Fibroblast of lung (primary cell): Measurements from ENCODE around the gene VPS13D. TPM values are rescaled to one million over a fixed set of nuclear protein-coding genes. Genes with fewer than 3 reads are reported as not detected.
"Not testable (repeated sequence)": the region's sequence is repeated elsewhere in the genome, so short reads cannot be mapped to it uniquely, and the experiment has no call there.

Experiments used
- DNase-seq, 2 donors: peaks; one replicate each; pipeline versions ENCODE4 v3.0.0 to v3.0.0-alpha.2; 2010; ENCODE audit warnings: low read depth in 2 of 2
- H2AFZ ChIP-seq: 2 replicates; pipeline ENCODE4 v1.5.1; 2012; ENCODE audit warnings: low read length, control low read depth, inconsistent platforms
- H3K27ac ChIP-seq: 2 replicates; pipeline ENCODE4 v1.5.1; 2011; ENCODE audit warnings: low read length, control low read depth; ENCODE audit not compliant: insufficient read depth
- H3K27me3 ChIP-seq: 2 replicates; pipeline ENCODE4 v1.5.1; 2011; ENCODE audit warnings: mild to moderate bottlenecking, low read length; ENCODE audit not compliant: control insufficient read depth, insufficient read depth
- H3K36me3 ChIP-seq: 2 replicates; pipeline ENCODE4 v1.5.1; 2011; ENCODE audit warnings: low read length; ENCODE audit not compliant: control insufficient read depth, insufficient read depth
- H3K4me1 ChIP-seq: 2 replicates; pipeline ENCODE4 v1.5.1; 2011; ENCODE audit warnings: low read length; ENCODE audit not compliant: control insufficient read depth, insufficient read depth; ENCODE audit errors: extremely low read depth
- H3K4me2 ChIP-seq: 2 replicates; pipeline ENCODE4 v1.5.1; 2011; ENCODE audit warnings: low read length, control low read depth; ENCODE audit not compliant: insufficient read depth; ENCODE audit errors: extremely low read depth
- H3K4me3 ChIP-seq, 4 experiments: fragments of 200-600 bp in 1 of 4; sonication (generic) in 1 of 4; replicated peaks in 1 of 4; 2 replicates each; pipeline ENCODE4 v1.5.1; 2011 to 2016; ENCODE audit warnings: low read length in 4 of 4, low read depth in 3 of 4, mild to moderate bottlenecking in 3 of 4, control low read depth in 2 of 4, inconsistent platforms in 1 of 4, mixed read lengths in 1 of 4; ENCODE audit not compliant: insufficient read depth in 1 of 4; ENCODE audit errors: control extremely low read depth in 1 of 4
- H3K79me2 ChIP-seq: 2 replicates; pipeline ENCODE4 v1.5.1; 2012; ENCODE audit warnings: mild to moderate bottlenecking, low read length, inconsistent platforms; ENCODE audit not compliant: control insufficient read depth, insufficient read depth
- H3K9ac ChIP-seq: 2 replicates; pipeline ENCODE4 v1.5.1; 2011; ENCODE audit warnings: mild to moderate bottlenecking, low read length, control low read depth; ENCODE audit not compliant: insufficient read depth
- H3K9me3 ChIP-seq: 2 replicates; pipeline ENCODE4 v1.5.1; 2012; ENCODE audit warnings: low read depth, low read length; ENCODE audit not compliant: control insufficient read depth, insufficient read depth
- H4K20me1 ChIP-seq: 2 replicates; pipeline ENCODE4 v1.5.1; 2011; ENCODE audit warnings: low read length; ENCODE audit not compliant: control insufficient read depth, insufficient read depth; ENCODE audit errors: extremely low read depth
- EZH2 ChIP-seq: IDR thresholded peaks from 2 replicates; pipeline ENCODE4 v1.5.1; 2012; ENCODE audit warnings: low read length, control low read depth, mild to moderate bottlenecking; ENCODE audit errors: missing control alignments
- polyA plus RNA-seq, 2 donors: library from polyadenylated mRNA; depleted of rRNA in 1 of 2; stranded (reverse) in 1 of 2; unstranded in 1 of 2; fragments of >200 nt; gene quantifications; 2 replicates each; pipeline ENCODE4 v1.2.1, GENCODE V29; 2011 to 2012; ENCODE audit warnings: missing spikeins in 1 of 2
- total RNA-seq: library from RNA; depleted of rRNA; stranded (reverse); fragments of >200 nt; gene quantifications from 2 replicates; pipeline ENCODE4 v1.2.1, GENCODE V29; 2014
- TF ChIP-seq, protein P1 (sequence below), 2 donors: IDR thresholded peaks in 1 of 2; conservative IDR thresholded peaks in 1 of 2; 1 replicate in 1 of 2; 2 replicates in 1 of 2; pipeline ENCODE4 v1.5.1; 2011 to 2012; ENCODE audit warnings: low read length in 2 of 2, control low read depth in 1 of 2, inconsistent platforms in 1 of 2, low read depth in 1 of 2, mild to moderate bottlenecking in 1 of 2

Gene VPS13D
- total and polyA plus RNA-seq, 2 donors (not counting 1 experiment from before 2014, with no cell fraction given): 14.6 to 40.0 TPM

DNA sequence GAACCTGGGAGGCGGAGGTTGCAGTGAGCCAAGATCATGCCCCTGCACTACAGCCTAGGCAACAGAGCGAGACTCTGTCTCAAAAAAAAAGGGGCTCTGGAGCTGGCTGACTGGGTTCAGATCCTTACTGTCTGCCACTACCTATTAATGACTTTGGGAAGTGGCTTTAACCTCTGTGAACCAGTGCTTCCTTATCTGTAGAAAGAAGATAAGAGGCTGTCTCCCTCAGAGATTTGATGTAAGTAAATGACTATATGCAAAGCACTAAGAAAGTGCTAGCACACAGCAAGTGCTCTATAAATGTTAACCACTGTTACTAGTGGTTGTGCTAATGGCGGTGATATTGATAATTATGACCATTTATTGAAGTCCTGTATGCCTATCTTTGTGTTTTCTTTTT is 94.6 kb downstream of the VPS13D start:
- Histone ChIP-seq H3K9ac (no peak overlapping the region), H3K27me3 (no peaks in the 10 kb centered on the region), H3K4me1 (no peaks in the 10 kb centered on the region), H4K20me1 (no peaks in the 10 kb centered on the region), H3K36me3 (peaks cover 8% of the 10 kb centered on the region), H3K9me3 (no peaks in the 10 kb centered on the region), H3K4me3 (no peak overlapping the region), H2AFZ (no peak overlapping the region), H3K4me2 (no peak overlapping the region), H3K79me2 (no peaks in the 10 kb centered on the region), H3K27ac (no peak overlapping the region)
- TF ChIP-seq, protein P1, sequence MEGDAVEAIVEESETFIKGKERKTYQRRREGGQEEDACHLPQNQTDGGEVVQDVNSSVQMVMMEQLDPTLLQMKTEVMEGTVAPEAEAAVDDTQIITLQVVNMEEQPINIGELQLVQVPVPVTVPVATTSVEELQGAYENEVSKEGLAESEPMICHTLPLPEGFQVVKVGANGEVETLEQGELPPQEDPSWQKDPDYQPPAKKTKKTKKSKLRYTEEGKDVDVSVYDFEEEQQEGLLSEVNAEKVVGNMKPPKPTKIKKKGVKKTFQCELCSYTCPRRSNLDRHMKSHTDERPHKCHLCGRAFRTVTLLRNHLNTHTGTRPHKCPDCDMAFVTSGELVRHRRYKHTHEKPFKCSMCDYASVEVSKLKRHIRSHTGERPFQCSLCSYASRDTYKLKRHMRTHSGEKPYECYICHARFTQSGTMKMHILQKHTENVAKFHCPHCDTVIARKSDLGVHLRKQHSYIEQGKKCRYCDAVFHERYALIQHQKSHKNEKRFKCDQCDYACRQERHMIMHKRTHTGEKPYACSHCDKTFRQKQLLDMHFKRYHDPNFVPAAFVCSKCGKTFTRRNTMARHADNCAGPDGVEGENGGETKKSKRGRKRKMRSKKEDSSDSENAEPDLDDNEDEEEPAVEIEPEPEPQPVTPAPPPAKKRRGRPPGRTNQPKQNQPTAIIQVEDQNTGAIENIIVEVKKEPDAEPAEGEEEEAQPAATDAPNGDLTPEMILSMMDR (conservative IDR thresholded peaks at IDR 0.05 in 1 of 2, IDR thresholded peaks at IDR 0.05 in 1 of 2; ENCODE audit: low read depth in 1 of 2, low read length in 2 of 2): no peak
- TF ChIP-seq EZH2: no peak
- no peak for DNase-seq

DNA sequence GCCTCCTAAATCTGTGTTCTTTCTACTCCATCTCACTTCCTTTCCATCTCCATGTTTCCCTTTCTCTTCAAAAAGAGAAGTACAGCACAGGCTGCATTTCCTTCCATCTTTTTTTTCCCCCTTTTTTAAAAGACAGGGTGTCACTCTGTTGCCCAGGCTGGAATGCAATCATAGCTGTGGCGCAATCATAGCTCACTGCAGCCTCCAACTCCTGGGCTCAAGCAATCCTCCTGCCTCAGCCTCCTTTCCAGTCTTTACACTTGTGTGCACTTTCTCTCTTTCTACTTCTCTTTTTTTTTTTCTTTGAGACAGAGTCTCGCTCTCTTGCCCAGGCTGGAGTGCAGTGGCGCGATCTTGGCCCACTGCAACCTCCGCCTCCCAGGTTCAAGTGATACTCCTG is 95.1 kb downstream of the VPS13D start:
- not testable (repeated sequence) for DNase-seq, H3K27me3 ChIP-seq, H3K27ac ChIP-seq, H2AFZ ChIP-seq, H4K20me1 ChIP-seq, H3K36me3 ChIP-seq, H3K9me3 ChIP-seq, H3K4me2 ChIP-seq, H3K79me2 ChIP-seq, H3K4me1 ChIP-seq, H3K9ac ChIP-seq, H3K4me3 ChIP-seq

- Histone ChIP-seq H2AFZ (no peak overlapping the region), H3K36me3 (peaks cover 10% of the 10 kb centered on the region), H3K27ac (no peak overlapping the region), H3K4me1 (no peaks in the 10 kb centered on the region), H3K79me2 (no peaks in the 10 kb centered on the region), H3K9ac (no peak overlapping the region), H3K4me3 (no peak overlapping the region), H3K4me2 (no peak overlapping the region), H4K20me1 (no peaks in the 10 kb centered on the region), H3K27me3 (no peaks in the 10 kb centered on the region), H3K9me3 (no peaks in the 10 kb centered on the region)
- TF ChIP-seq EZH2: no peak
- TF ChIP-seq, protein P1 (conservative IDR thresholded peaks at IDR 0.05 in 1 of 2, IDR thresholded peaks at IDR 0.05 in 1 of 2; ENCODE audit: low read depth in 1 of 2, low read length in 2 of 2): no peak
- no peak for DNase-seq
Observed at GRCh38 chr1:12326986-12327385, 97.2 kb downstream of the VPS13D start.
